ENCODE measurements around the gene ATG12. TPM values are rescaled to one million over a fixed set of nuclear protein-coding genes. Genes with fewer than 3 reads are reported as not detected.

Gene ATG12
- polyA plus RNA-seq, 1 donor from 2014 or later: 141 TPM

GRCh38 chr5:115875447-115875846 is 34.1 kb upstream of the ATG12 start:
- Histone ChIP-seq H3K9ac (ENCODE audit: low read length) (no peak overlapping the region), H3K9me2 (ENCODE audit: insufficient read depth, low read length) (no peaks in the 10 kb centered on the region), H3K4me2 (ENCODE audit: low read length) (no peak overlapping the region), H3K4me3 (ENCODE audit: low read length) (no peak overlapping the region), H4K20me1 (ENCODE audit: insufficient read depth) (no peaks in the 10 kb centered on the region), H3K36me3 (ENCODE audit: insufficient read depth, low read length) (no peaks in the 10 kb centered on the region), H3K9me3 (ENCODE audit: low read length) (no peaks in the 10 kb centered on the region), H3K79me2 (replicated peaks; ENCODE audit: insufficient read depth, low read length) (no peaks in the 10 kb centered on the region), H3F3A (ENCODE audit: insufficient read depth, low read length, poor library complexity, severe bottlenecking) (no peaks in the 10 kb centered on the region), H3K27ac (ENCODE audit: low read length) (no peak overlapping the region), H3K27me3 (ENCODE audit: insufficient read depth, low read depth, low read length) (no peaks in the 10 kb centered on the region), H2AFZ (ENCODE audit: low read depth, low read length) (no peak overlapping the region)
- TF ChIP-seq TAF1 (IDR thresholded peaks at IDR 0.05; ENCODE audit: low read depth): no peak
- TF ChIP-seq EZH2 (IDR thresholded peaks at IDR 0.05; ENCODE audit: borderline replicate concordance, insufficient read depth, low read length, poor library complexity, severe bottlenecking): no peak
- TF ChIP-seq MXI1 (conservative IDR thresholded peaks at IDR 0.05; ENCODE audit: poor library complexity, severe bottlenecking): no peak
- TF ChIP-seq RAD21 (conservative IDR thresholded peaks at IDR 0.05): no peak
- no peak for TF ChIP-seq SMC3 (conservative IDR thresholded peaks at IDR 0.05; ENCODE audit: poor library complexity)
- no peak for TF ChIP-seq CTCF (IDR thresholded peaks at IDR 0.05; ENCODE audit: poor library complexity, severe bottlenecking)
- no peak for TF ChIP-seq EP300 (conservative IDR thresholded peaks at IDR 0.05; ENCODE audit: poor library complexity, severe bottlenecking)
- TF ChIP-seq REST (IDR thresholded peaks at IDR 0.05; ENCODE audit: borderline replicate concordance): no peak
- TF ChIP-seq POLR2AphosphoS5 (IDR thresholded peaks at IDR 0.05): no peak

- Histone ChIP-seq H4K20me1 (ENCODE audit: insufficient read depth) (no peaks in the 10 kb centered on the region), H3K9me2 (ENCODE audit: insufficient read depth, low read length) (no peaks in the 10 kb centered on the region), H3K27ac (ENCODE audit: low read length) (no peak overlapping the region), H3K9ac (ENCODE audit: low read length) (no peak overlapping the region), H2AFZ (ENCODE audit: low read depth, low read length) (no peak overlapping the region), H3K9me3 (ENCODE audit: low read length) (no peaks in the 10 kb centered on the region), H3F3A (ENCODE audit: insufficient read depth, low read length, poor library complexity, severe bottlenecking) (no peaks in the 10 kb centered on the region), H3K4me3 (ENCODE audit: low read length) (no peak overlapping the region), H3K36me3 (ENCODE audit: insufficient read depth, low read length) (no peaks in the 10 kb centered on the region), H3K79me2 (replicated peaks; ENCODE audit: insufficient read depth, low read length) (no peaks in the 10 kb centered on the region), H3K4me2 (ENCODE audit: low read length) (no peak overlapping the region), H3K27me3 (ENCODE audit: insufficient read depth, low read depth, low read length) (no peaks in the 10 kb centered on the region)
- TF ChIP-seq SMC3 (conservative IDR thresholded peaks at IDR 0.05; ENCODE audit: poor library complexity) (no peak), EP300 (conservative IDR thresholded peaks at IDR 0.05; ENCODE audit: poor library complexity, severe bottlenecking) (no peak), MXI1 (conservative IDR thresholded peaks at IDR 0.05; ENCODE audit: poor library complexity, severe bottlenecking) (no peak), POLR2AphosphoS5 (IDR thresholded peaks at IDR 0.05) (no peak), REST (IDR thresholded peaks at IDR 0.05; ENCODE audit: borderline replicate concordance) (no peak), CTCF (IDR thresholded peaks at IDR 0.05; ENCODE audit: poor library complexity, severe bottlenecking) (no peak), RAD21 (conservative IDR thresholded peaks at IDR 0.05) (no peak), EZH2 (IDR thresholded peaks at IDR 0.05; ENCODE audit: borderline replicate concordance, insufficient read depth, low read length, poor library complexity, severe bottlenecking) (no peak), TAF1 (IDR thresholded peaks at IDR 0.05; ENCODE audit: low read depth) (no peak)
These were observed 32.0 kb upstream of the ATG12 start for GRCh38 chr5:115873392-115873791.

All from neural cell (in vitro differentiated cells).